ENCODE measurements around the gene FBXL15. TPM values are rescaled to one million over a fixed set of nuclear protein-coding genes. Genes with fewer than 3 reads are reported as not detected.

FBXL15 gene
- total and polyA plus RNA-seq, 9 of the 15 experiments (the other 6 are each of a cell fraction or from before 2014, with no cell fraction given) = 0.08 to 25.9 (median 3.5) TPM

GRCh38 chr10:102432162-102432950, 11.7 kb downstream of the FBXL15 start, which contains the start of gene CUEDC2 (continued):
- no peak for TF ChIP-seq ZNF445 (CRISPR knock-in tag; IDR thresholded peaks at IDR 0.05; ENCODE audit: low read depth)
- TF ChIP-seq KDM5B (IDR thresholded peaks at IDR 0.05; ENCODE audit: insufficient replicate concordance, low read depth, low read length) = peak; percentile 59
- 0 out of 2 replicates have a peak, but pooled peaks have one; percentile 35 for TF ChIP-seq HLTF (IDR thresholded peaks at IDR 0.05)
- TF ChIP-seq FUS (optimal IDR thresholded peaks at IDR 0.05; ENCODE audit: low read depth, low read length) = no peak
- 0 out of 2 replicates have a peak, but pooled peaks have one; percentile 15 for TF ChIP-seq TAF7 (tag; IDR thresholded peaks at IDR 0.05)
- TF ChIP-seq MCM3 (IDR thresholded peaks at IDR 0.05) = no peak
- no peak for TF ChIP-seq TAL1 (IDR thresholded peaks at IDR 0.05)
- TF ChIP-seq, protein P1, sequence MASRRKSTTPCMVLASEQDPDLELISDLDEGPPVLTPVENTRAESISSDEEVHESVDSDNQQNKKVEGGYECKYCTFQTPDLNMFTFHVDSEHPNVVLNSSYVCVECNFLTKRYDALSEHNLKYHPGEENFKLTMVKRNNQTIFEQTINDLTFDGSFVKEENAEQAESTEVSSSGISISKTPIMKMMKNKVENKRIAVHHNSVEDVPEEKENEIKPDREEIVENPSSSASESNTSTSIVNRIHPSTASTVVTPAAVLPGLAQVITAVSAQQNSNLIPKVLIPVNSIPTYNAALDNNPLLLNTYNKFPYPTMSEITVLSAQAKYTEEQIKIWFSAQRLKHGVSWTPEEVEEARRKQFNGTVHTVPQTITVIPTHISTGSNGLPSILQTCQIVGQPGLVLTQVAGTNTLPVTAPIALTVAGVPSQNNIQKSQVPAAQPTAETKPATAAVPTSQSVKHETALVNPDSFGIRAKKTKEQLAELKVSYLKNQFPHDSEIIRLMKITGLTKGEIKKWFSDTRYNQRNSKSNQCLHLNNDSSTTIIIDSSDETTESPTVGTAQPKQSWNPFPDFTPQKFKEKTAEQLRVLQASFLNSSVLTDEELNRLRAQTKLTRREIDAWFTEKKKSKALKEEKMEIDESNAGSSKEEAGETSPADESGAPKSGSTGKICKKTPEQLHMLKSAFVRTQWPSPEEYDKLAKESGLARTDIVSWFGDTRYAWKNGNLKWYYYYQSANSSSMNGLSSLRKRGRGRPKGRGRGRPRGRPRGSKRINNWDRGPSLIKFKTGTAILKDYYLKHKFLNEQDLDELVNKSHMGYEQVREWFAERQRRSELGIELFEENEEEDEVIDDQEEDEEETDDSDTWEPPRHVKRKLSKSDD (conservative IDR thresholded peaks at IDR 0.05; ENCODE audit: low read length) = no peak
- TF ChIP-seq CXXC5 (CRISPR knock-in tag; IDR thresholded peaks at IDR 0.05) = peak; percentile 97
- no peak for TF ChIP-seq SRSF3 (IDR thresholded peaks at IDR 0.05; ENCODE audit: insufficient read depth, low read length)
- TF ChIP-seq MEIS2 (IDR thresholded peaks at IDR 0.05; ENCODE audit: partially characterized antibody) = no peak
- TF ChIP-seq NFIC (IDR thresholded peaks at IDR 0.05) = peak; percentile 19; the same call in 1 of the 2 replicates
- no peak for TF ChIP-seq ZNF589 (CRISPR knock-in tag; IDR thresholded peaks at IDR 0.05; ENCODE audit: low read depth)
- TF ChIP-seq ETV1 (tag; conservative IDR thresholded peaks at IDR 0.05; ENCODE audit: low read depth) = no peak
- no peak for TF ChIP-seq ZNF277 (CRISPR knock-in tag; IDR thresholded peaks at IDR 0.05; ENCODE audit: borderline replicate concordance)
- TF ChIP-seq ESRRA (IDR thresholded peaks at IDR 0.05; ENCODE audit: borderline replicate concordance, low read depth) = peak; percentile 60; the same call in 1 of the 2 replicates
- TF ChIP-seq SMARCA4 (IDR thresholded peaks at IDR 0.05) = 0 out of 2 replicates have a peak, but pooled peaks have one; percentile 38
- TF ChIP-seq HNRNPL (IDR thresholded peaks at IDR 0.05; ENCODE audit: low read depth, low read length) = no peak
- no peak for TF ChIP-seq HOXB6 (CRISPR knock-in tag; IDR thresholded peaks at IDR 0.05; ENCODE audit: borderline replicate concordance)
- TF ChIP-seq SP2 (IDR thresholded peaks at IDR 0.05; ENCODE audit: extremely low read depth, low read depth, low read length, poor library complexity, severe bottlenecking) = peak; percentile 76
- 0 out of 2 replicates have a peak, but pooled peaks have one; percentile 27 for TF ChIP-seq PML (IDR thresholded peaks at IDR 0.05; ENCODE audit: low read length)
- TF ChIP-seq BRCA1 (IDR thresholded peaks at IDR 0.05) = no peak
- no peak for TF ChIP-seq BRCA1 (CRISPR knock-in tag; IDR thresholded peaks at IDR 0.05)
- TF ChIP-seq, protein P2, sequence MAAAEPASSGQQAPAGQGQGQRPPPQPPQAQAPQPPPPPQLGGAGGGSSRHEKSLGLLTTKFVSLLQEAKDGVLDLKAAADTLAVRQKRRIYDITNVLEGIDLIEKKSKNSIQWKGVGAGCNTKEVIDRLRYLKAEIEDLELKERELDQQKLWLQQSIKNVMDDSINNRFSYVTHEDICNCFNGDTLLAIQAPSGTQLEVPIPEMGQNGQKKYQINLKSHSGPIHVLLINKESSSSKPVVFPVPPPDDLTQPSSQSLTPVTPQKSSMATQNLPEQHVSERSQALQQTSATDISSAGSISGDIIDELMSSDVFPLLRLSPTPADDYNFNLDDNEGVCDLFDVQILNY (CRISPR knock-in tag; IDR thresholded peaks at IDR 0.05) = no peak
- no peak for TF ChIP-seq TCF3 (CRISPR knock-in tag; IDR thresholded peaks at IDR 0.05)
- peak; percentile 40; the same call in 1 of the 2 replicates for TF ChIP-seq MXI1 (IDR thresholded peaks at IDR 0.05; ENCODE audit: low read depth, low read length)
